GM12864 (cell line): ENCODE results near the gene KIF6.

ENCODE experiments used
- DNase-seq: peaks from one replicate; pipeline ENCODE4 v3.0.0-alpha.2; 2011; ENCODE audit warnings: low read depth
- H3K4me3 ChIP-seq: 2 replicates; pipeline ENCODE4 v1.5.1; 2011; ENCODE audit warnings: mild to moderate bottlenecking, low read depth, low read length, control low read depth
- TF ChIP-seq, protein P1 (sequence below): IDR thresholded peaks from 2 replicates; pipeline ENCODE4 v1.5.1; 2011; ENCODE audit warnings: low read depth, mild to moderate bottlenecking, moderate library complexity, low read length, control low read depth, inconsistent platforms; ENCODE audit errors: missing control alignments

KIF6 gene

DNA sequence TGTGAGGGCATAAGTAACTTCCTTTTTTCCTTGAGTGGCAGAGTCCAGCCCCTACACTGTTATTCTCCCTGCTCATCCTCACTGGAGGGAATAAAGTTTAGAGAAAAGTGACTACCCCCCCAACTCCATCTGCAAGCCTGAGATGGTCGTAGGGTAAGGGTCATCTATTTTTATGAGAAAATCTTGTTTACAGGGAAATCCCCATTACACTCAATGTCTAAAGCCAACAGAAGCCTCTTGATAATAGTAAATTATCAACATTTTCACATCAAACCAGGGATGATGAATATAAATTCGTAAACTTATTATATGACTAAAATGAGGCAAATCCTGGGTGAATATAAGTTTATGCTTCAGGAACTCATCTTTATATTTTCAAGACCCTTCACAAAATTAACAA lies 228.8 kb downstream of the KIF6 start:
- no peak overlapping the region for H3K4me3 ChIP-seq
- TF ChIP-seq, protein P1, sequence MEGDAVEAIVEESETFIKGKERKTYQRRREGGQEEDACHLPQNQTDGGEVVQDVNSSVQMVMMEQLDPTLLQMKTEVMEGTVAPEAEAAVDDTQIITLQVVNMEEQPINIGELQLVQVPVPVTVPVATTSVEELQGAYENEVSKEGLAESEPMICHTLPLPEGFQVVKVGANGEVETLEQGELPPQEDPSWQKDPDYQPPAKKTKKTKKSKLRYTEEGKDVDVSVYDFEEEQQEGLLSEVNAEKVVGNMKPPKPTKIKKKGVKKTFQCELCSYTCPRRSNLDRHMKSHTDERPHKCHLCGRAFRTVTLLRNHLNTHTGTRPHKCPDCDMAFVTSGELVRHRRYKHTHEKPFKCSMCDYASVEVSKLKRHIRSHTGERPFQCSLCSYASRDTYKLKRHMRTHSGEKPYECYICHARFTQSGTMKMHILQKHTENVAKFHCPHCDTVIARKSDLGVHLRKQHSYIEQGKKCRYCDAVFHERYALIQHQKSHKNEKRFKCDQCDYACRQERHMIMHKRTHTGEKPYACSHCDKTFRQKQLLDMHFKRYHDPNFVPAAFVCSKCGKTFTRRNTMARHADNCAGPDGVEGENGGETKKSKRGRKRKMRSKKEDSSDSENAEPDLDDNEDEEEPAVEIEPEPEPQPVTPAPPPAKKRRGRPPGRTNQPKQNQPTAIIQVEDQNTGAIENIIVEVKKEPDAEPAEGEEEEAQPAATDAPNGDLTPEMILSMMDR, result no peak
- DNase-seq, result no peak

GRCh38 chr6:39495640-39496039 lies 229.6 kb downstream of the KIF6 start:
- TF ChIP-seq, protein P1, result no peak
- no peak overlapping the region for H3K4me3 ChIP-seq
- DNase-seq, result no peak

DNA sequence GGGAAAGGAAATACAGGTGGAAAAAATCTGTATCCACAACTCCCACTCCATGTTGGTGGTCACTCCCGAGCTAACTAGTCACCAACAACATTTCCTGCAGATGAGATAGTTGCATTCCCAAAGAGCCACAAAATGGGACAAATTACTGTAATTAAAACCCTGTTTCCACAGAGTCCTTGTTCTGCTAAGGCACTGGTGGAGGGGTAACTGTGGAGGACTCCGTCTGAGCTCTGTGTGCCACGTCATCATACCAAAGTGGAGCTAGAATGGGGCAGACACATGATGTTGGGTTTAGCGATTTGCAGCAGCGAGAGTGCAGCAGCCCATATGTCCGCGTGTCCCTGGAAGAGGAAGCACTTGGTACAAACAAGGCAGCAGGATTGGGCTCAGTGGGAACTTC lies 230.2 kb downstream of the KIF6 start:
- no peak overlapping the region for H3K4me3 ChIP-seq
- DNase-seq, result no peak
- TF ChIP-seq, protein P1, result no peak

GRCh38 chr6:39493777-39494176 lies 231.4 kb downstream of the KIF6 start:
- no peak overlapping the region for H3K4me3 ChIP-seq
- TF ChIP-seq, protein P1, result no peak
- DNase-seq, result no peak

DNA sequence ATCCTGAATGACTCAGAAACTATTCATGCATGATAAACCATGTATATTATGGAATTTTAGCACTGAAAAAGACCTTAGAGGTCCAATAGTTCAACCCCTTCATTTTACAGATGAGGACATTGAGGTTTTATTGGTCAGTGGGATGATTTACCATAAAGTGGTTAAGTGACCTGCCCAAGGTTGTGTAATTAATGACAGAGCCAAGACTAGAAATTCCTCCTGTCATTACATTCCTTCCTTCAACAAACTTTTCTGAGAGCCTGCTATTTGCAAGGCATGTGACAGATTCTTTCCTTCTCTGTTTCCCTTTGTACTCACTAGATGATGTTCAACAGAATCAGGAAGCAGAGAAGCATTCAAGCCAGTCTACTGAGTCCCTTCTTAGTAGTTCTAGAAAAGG lies 232.0 kb downstream of the KIF6 start:
- H3K4me3 ChIP-seq, result no peak overlapping the region
- TF ChIP-seq, protein P1, result no peak
- no peak for DNase-seq

DNA sequence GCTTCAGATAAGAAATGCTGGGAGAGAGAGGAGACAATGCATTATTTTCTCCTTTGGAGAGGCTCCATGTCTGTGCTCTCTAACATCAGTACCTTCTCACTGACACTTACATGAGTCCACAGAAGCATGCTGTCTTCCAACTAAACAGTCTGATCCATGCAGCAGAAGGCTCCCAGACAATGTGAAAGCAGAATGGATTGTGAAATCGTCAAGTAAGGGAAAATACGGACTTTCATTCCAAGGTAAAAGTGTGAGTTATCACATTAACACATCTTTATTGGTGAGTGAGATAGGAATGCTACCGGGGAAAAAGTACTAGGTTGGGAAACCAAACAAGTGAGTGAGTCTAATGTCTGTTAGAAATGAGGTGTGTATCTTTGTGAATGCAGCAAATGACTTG lies 235.1 kb downstream of the KIF6 start:
- no peak for DNase-seq
- TF ChIP-seq, protein P1, result no peak
- no peak overlapping the region for H3K4me3 ChIP-seq

- TF ChIP-seq, protein P1, result no peak
- DNase-seq, result no peak
- no peak overlapping the region for H3K4me3 ChIP-seq
Observed at GRCh38 chr6:39488255-39488879, 236.8 kb downstream of the KIF6 start.
